GM21576 (cell line): ENCODE measurements around the gene CD48.

Source experiments
- ATAC-seq: cut with Tn5 transposase; IDR thresholded peaks from one replicate; pipeline ENCODE4 v1.9.1; 2021; ENCODE audit warnings: mild to moderate bottlenecking, moderate library complexity; ENCODE audit not compliant: unreplicated experiment

Gene CD48

DNA sequence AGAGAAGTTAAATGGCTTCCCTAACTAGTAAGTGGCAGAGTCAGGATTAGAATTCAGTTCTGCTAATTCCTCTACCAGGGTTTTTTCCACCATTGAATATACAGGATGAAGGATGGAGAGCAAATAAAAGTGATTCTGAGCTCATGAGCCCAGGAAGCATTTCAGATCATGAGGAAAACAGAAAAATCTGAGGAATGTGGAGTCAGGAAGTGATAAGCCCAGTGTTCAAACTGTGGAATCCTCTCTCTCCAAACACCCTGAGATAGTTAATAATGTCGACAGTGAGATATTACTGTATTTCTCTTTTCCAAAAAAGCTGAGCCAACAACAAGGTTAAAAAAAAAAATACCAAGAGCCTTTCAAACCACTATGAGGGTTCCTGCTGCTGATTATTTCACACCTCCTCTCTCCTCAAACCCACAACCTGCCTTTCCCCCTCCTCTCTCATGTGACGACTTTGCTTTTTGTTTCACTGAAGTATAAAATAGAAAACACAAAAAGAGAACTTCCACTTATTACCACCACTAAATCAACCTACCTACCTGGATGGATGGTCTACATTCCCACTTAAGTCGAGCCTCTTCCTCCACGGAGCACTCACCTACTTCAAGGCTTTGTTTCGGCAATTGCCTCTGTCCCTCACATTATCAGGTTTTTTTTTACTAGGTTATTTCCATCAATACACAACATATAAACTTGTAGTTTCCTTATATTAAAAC is 73.6 kb downstream of the CD48 start:
- no peak for ATAC-seq

DNA sequence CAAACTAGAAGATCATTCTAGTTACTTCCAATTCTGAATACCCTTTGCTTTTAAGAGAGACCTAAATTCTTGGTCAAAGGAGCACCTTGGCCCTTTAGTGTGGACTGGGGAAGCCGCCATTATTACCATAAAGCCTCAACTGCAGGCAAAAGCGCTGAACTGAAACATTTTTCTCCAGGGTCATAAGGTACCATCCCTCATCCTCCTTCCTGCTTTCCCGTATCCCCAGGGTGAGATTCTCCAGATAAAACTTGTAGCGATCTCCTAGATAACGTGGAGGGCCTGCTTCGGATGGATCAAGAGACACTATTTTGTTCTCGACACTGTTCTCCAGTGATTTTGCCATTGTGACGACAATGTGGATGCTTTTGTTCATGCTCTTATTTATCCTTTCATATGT is 74.6 kb downstream of the CD48 start:
- ATAC-seq = no peak

DNA sequence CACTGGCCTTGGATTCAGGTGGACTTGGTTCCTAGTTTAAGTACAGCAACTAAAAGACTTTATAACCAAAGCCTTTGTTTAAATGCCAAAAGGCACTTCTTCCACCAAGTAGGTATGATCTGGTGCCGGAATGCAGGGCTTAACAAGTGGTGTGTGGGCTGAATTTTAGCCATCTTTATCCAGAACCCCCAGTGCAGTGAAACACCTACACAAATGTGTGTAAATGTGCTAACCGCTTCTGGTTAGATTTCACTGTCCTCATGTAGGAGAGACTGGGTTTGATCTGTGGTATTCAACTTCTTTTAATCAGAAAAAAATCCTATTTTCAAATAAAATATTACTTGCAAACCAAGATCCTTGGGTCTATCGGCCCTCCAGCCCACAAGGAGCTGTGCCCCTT is 75.1 kb downstream of the CD48 start:
- ATAC-seq = no peak

DNA sequence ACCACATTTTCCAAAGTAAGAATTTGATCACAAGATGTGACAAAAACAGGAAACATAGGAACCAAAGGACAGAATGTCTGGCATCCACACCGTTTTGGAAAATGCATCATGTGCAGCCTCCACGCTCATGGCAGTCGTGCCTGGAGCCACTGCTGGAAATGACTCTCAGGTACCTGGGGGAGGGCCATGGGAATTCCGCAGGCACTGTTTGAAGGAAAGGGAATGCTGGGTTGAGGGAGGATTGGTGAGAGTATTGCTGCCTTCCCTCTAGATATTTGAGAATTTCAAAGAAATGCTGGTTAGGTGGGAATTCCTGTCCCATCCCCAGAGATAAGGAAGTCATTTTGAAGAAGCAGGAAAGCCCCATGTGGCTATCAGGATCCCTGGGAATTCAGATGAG is 75.5 kb downstream of the CD48 start:
- no peak for ATAC-seq

DNA sequence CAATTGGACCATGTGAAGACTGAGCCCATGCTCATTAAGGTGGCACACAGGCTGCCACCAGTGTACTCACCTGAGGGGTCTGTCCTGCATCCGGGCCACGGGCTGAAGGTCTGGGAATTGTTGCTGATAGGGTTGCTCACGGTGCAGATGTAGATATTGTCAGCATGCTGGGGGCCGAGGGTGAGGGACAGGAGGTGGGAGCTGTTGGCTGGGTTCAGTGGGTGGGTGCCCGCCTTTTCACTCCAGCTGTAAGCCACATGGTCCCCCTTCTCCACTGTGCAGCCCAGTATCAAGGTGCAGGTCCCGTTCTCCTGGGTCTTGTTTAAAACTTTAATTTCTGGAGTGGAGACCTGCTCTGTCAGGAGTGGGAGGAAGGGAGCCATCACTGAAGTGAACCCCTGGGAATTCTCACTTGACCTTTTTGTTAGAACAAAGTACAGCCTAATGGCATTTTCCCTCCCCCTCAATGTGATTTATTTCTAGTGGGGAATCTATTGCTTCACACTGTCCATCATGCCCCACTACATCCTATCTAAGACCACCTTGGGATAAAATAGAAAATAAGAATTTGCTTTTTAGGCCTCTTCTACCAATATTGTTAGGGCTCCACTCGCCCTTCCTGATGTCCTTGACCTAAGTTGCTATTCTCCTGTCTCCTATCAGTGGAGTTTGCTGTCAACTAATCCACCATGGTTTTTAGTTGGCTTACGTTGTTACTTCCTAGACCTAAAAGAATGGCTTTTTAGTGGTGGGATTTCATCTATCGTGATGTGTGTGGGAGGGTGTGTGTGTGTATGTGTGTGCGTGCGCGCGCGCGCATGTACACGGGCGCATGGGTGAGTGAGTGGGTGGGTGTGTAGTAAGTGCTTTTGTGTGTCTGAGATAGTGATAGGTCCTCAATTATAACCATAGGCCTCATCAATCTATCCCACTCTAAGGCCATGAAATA is 76.8 kb downstream of the CD48 start:
- no peak for ATAC-seq

DNA sequence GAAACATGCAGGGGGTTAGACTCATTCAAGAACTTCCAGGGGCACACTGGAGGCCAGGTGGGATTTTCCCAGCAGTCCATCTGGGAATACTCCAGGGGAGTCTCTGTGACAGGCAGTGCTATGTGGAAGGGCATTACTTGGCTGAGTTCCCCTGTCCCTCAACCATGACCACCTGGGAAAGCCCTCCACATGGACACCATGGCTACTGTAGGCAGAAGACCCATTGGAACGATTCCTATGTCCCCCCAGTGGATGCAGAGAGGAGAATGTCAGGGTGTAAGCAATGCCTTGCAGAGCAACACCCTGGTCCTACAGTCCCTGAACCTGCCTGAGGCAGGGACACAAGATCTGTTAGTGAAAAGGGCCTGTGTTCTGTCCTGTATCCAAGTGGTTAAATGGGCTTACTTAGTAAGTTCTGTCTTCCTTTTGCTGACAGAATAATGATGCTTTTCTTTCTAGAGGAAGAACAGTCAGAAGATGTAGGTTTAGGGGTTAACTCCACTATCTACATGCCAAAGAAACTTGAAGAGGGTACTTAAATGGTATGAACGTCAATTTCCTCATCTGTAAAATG is 78.2 kb downstream of the CD48 start:
- ATAC-seq = no peak

DNA sequence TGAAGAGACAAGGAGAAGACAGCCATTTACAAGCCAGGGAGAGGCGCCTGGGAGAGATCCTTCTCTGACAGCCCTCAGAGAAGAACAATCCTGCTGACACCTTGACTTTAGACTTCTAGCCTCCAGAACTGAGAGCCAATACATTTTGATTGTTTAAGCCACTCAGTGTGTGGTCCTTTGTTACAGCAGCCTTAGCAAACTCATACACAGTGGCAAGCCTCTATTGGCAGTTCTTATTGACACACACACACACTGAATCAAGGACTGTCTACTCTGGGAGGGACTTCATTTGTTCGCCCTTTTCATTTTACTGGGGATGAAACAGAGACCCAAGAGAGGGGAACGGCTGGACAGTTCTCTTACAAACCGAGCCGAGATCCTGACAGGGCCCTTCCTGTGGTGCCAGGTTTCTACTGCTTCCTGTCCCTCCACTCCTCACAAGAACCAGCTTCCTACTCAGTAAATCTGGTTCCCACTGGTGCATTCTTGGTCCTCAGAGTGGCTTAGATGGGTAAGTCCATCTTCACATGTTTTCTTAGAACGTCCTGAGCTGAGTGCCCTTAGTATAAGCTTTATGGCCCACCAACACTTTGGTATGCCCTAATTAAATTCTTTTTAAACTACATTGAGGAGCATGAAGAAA is 79.5 kb downstream of the CD48 start:
- ATAC-seq = no peak

DNA sequence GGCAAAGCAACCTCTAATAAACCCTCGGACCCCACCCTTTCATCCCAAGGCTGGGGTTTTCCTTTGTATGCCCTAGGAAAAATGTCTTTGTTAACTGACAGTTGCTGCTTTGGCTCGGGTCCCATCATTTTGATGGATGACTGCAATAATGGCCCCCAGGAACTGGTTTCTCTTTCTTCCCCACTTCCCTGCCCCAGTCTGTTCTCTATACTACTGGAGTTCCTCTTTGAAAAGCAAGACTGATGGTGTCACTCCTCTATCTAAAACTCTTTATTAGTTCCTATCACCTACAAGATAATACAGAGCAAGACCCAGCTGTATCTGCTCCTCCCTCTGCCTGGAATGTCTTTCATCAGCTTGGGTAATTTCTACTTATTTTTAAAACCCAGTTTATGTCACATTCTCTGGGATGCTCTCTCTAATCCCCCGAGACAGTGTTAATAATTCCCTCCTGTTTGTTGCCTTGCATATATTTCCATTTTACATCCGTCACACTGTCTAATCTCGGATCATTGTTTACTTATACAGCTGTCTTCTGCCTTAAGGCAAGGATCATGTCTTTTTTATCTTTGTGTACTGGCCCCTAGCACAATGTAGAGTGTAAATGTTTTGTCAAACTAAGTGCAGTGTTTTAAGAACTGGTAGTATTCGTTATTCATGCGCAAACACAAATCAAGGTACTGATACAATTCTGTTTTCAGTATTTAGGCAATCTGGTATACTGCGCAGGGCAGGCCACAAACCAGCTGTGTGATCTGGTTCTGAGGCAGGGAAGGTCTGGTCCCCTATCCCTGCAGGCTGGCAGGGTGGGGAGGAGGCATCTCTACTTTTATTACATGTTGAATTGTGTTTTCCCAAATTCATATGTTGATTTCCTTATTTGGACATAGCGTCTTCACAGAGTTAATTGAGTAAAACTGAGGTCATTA is 80.8 kb downstream of the CD48 start:
- no peak for ATAC-seq

DNA sequence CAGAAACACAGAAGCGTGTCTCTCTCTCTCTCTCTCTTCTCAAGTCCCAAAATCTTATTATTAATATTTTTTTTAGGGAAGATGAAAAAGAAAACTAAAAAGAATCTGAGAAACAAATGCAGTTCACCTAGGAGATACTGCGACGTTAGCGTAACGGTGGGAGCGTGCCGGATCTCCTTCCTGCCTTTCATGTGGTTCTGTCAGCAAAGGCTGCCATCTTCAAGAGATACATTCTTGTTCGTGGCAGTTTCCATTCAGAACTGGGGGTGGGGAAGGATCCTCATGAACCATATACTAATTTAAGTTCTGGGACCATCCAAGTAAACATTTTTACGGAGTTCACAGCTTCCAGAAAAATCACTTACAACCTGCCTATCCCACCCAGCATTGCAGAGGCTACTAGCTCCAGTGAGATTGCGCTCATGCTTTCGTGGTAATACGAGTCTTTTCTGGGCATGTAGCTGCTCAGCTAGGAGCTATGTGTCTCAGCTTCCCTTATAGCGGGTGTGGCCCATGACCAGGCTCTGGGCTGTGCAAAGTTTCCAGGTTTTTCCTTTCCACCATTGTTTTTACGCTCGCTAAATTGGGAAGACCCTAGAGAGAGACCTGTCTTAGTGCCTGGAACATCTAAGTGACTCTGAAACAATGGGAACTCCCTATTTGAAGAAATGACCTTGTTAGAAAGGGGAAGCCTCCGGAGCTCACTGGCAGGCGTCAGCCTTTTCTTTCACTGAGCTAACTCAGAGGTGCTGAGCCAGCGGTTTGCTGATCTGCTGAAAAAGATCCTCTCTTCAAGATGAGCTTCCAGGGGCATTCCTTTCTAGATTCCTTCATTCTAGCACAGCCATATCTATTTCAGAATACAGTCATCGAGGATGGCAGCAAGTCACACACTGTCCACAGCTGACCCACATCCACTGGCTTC is 82.1 kb downstream of the CD48 start:
- no peak for ATAC-seq

DNA sequence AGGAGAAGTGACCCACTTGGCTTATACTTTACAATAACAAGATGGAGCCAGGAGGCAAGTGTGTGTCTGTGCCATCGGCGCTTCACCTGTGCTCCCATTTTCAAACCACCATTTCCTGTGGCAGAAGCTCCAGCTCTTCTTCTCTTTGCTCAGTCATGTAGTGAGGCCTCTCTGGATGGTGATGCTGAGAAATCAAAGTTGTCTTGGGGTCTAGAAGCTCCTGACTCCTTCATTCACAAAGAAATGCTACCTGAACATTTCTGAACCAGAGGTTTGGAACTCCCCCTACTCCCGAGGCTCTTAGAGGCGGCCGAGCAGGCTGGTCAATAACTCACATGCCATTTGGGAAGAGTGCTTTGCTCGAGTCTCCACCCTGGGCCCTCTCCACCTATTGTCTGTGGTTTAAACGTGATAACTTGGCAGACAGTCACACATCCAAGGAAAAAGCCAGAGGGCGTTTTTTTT is 82.8 kb downstream of the CD48 start:
- ATAC-seq = no peak
